GM12878 (cell line): ENCODE results near the gene MAVS.

Experiments
- CBX5 ChIP-seq: sonication (generic); IDR thresholded peaks from 2 replicates; pipeline ENCODE4 v1.6.1; 2016; ENCODE audit warnings: low read depth, moderate library complexity, mild to moderate bottlenecking, inconsistent platforms
- CTCF ChIP-seq, 3 experiments: IDR thresholded peaks in 2 of 3; conservative IDR thresholded peaks in 1 of 3; 2 replicates each; pipeline ENCODE4 v1.5.1; 2011; ENCODE audit warnings: low read depth in 3 of 3, low read length in 3 of 3, mild to moderate bottlenecking in 3 of 3, control low read depth in 2 of 3, moderate library complexity in 2 of 3, inconsistent platforms in 1 of 3, mixed read lengths in 1 of 3; ENCODE audit not compliant: control insufficient read depth in 2 of 3, insufficient read depth in 1 of 3; ENCODE audit errors: extremely low read depth in 1 of 3
- HDAC2 ChIP-seq: fragments of 200-600 bp; sonication (generic); IDR thresholded peaks from 2 replicates; pipeline ENCODE4 v1.6.1; 2017
- HDAC6 ChIP-seq: fragments of 200-600 bp; sonication (generic); IDR thresholded peaks from one replicate; pipeline ENCODE4 v1.8.0; 2017; ENCODE audit warnings: antibody characterized with exemption; ENCODE audit not compliant: unreplicated experiment
- NFXL1 ChIP-seq: fragments of 450-650 bp; IDR thresholded peaks from 2 replicates; pipeline ENCODE4 v1.6.1; 2017; ENCODE audit warnings: antibody characterized with exemption, mild to moderate bottlenecking, borderline replicate concordance
- POLR2A ChIP-seq: IDR thresholded peaks from 2 replicates; pipeline ENCODE4 v1.6.1; 2011; ENCODE audit warnings: low read depth, mild to moderate bottlenecking, low read length
- POLR2AphosphoS5 ChIP-seq: IDR thresholded peaks from 2 replicates; pipeline ENCODE4 v1.6.1; 2011; ENCODE audit warnings: mild to moderate bottlenecking, low read length, inconsistent platforms
- RCOR1 ChIP-seq: conservative IDR thresholded peaks from 2 replicates; pipeline ENCODE4 v1.6.1; 2012; ENCODE audit warnings: low read depth, low read length, improper control_type of control experiment
- SP1 ChIP-seq: IDR thresholded peaks from one replicate; pipeline ENCODE4 v1.6.1; 2011; ENCODE audit warnings: low read depth, low read length
- TF ChIP-seq, protein P1 (sequence below): IDR thresholded peaks from 2 replicates; pipeline ENCODE4 v1.6.1; 2012; ENCODE audit warnings: low read length, inconsistent platforms

- TF ChIP-seq NFXL1 = no peak
- TF ChIP-seq CTCF (IDR thresholded peaks at IDR 0.05 in 2 of 3, conservative IDR thresholded peaks at IDR 0.05 in 1 of 3; ENCODE audit: control insufficient read depth in 2 of 3, extremely low read depth in 1 of 3, insufficient read depth in 1 of 3, low read depth in 3 of 3, low read length in 3 of 3) = no peak
- no peak for TF ChIP-seq SP1
- TF ChIP-seq CBX5 = no peak
- no peak for TF ChIP-seq HDAC2
- TF ChIP-seq, protein P1, sequence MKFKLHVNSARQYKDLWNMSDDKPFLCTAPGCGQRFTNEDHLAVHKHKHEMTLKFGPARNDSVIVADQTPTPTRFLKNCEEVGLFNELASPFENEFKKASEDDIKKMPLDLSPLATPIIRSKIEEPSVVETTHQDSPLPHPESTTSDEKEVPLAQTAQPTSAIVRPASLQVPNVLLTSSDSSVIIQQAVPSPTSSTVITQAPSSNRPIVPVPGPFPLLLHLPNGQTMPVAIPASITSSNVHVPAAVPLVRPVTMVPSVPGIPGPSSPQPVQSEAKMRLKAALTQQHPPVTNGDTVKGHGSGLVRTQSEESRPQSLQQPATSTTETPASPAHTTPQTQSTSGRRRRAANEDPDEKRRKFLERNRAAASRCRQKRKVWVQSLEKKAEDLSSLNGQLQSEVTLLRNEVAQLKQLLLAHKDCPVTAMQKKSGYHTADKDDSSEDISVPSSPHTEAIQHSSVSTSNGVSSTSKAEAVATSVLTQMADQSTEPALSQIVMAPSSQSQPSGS = no peak
- no peak for TF ChIP-seq HDAC6
- no peak for TF ChIP-seq POLR2AphosphoS5
- no peak for TF ChIP-seq RCOR1
- TF ChIP-seq POLR2A = no peak
Observed at GRCh38 chr20:3914446-3914845, 67.8 kb downstream of the MAVS start.
